Mucosa of stomach (tissue), 1 donor: ENCODE results near the gene DPP10.

Experiments used
- H3K27me3 ChIP-seq: one replicate; pipeline ENCODE4 v1.7.0; 2013; ENCODE audit warnings: mild to moderate bottlenecking, low read length; ENCODE audit not compliant: control insufficient read depth, insufficient read depth
- H3K36me3 ChIP-seq: one replicate; pipeline ENCODE4 v1.7.0; 2013; ENCODE audit warnings: low read length; ENCODE audit not compliant: control insufficient read depth, insufficient read depth
- H3K4me1 ChIP-seq: one replicate; pipeline ENCODE4 v1.7.0; 2013; ENCODE audit warnings: mild to moderate bottlenecking, low read length; ENCODE audit not compliant: control insufficient read depth, insufficient read depth
- H3K4me3 ChIP-seq: one replicate; pipeline ENCODE4 v1.7.0; 2013; ENCODE audit warnings: low read length
- H3K9ac ChIP-seq: one replicate; pipeline ENCODE4 v1.7.0; 2013; ENCODE audit warnings: mild to moderate bottlenecking, low read length, moderate library complexity
- H3K9me3 ChIP-seq: one replicate; pipeline ENCODE4 v1.7.0; 2013; ENCODE audit warnings: mild to moderate bottlenecking, low read length, moderate library complexity; ENCODE audit not compliant: control insufficient read depth
- donor health status: Pancreatic carcinoma.

The DPP10 gene

DNA sequence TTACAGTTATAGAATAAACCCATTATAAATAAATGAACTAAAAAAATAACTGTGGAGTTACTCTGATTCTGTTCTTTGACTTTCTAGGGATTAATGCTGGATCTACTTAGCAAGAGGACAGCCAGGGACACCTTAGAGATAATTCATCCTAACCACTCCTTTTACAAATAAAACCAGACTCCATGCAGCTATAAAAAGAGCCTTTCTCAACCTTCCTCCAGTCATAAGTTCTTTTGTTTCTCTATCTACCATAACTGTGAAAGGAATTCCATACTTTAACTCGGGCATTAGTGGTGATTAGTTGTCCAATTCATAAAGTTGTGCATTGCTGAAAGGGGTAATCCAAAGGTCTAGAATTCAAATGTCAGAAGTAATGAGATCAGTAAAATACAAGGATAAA is 682.4 kb downstream of the DPP10 start:
- no peak overlapping the region for H3K9ac ChIP-seq
- H3K27me3 ChIP-seq = no peaks in the 10 kb centered on the region
- no peak overlapping the region for H3K4me3 ChIP-seq
- no peaks in the 10 kb centered on the region for H3K36me3 ChIP-seq
- no peaks in the 10 kb centered on the region for H3K4me1 ChIP-seq
- H3K9me3 ChIP-seq = no peaks in the 10 kb centered on the region

DNA sequence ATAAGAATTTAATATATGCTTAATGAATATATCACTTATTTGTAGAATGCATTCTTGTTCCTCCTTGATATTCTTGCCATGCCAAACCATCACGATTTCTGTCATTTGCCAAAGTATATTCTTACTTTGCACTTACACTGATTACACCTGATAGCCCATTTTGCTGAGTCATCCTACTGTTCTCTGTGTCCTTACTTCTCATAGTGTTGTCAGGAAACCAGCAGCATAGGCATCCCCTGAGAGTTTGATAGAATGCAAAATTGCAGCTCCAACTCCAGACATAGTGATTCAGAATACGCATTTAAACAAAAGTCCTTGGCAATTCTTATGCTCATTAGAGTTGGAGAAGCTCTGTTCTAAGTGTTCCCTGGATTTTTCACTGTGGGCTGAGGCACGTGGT is 687.1 kb downstream of the DPP10 start:
- Histone ChIP-seq H3K4me1 (no peaks in the 10 kb centered on the region), H3K4me3 (no peak overlapping the region), H3K9me3 (no peaks in the 10 kb centered on the region), H3K27me3 (no peaks in the 10 kb centered on the region), H3K9ac (no peak overlapping the region), H3K36me3 (no peaks in the 10 kb centered on the region)

DNA sequence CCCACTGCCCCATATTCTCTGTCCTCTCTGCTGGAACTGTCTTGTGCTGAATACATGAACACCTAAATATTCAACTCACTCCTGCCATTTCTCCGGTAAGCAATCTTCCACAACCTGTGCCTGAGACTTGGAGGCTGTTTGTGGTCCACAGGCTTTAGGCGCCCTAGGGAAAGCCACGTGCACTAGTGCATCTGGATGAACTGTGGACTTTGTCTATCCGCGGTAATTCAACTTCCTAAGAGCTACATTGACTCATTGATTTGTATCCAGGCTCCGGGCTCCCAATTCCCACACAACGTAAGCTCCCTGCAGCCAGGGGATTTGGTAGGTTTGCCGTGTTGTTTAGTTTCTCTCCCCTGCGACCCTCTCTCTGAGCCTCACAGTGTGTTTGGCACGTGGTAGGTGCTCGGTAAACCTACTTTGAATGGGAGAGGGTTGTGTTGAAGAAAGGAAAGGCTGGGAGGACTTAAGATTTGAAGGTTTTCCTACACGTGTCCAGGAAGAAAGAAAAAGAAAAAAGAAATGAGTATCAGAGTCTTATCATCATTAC is 718.2 kb downstream of the DPP10 start:
- Histone ChIP-seq H3K27me3 (peaks cover 27% of the 10 kb centered on the region), H3K36me3 (no peaks in the 10 kb centered on the region), H3K4me3 (no peak overlapping the region), H3K9me3 (no peaks in the 10 kb centered on the region), H3K9ac (no peak overlapping the region), H3K4me1 (no peaks in the 10 kb centered on the region)

DNA sequence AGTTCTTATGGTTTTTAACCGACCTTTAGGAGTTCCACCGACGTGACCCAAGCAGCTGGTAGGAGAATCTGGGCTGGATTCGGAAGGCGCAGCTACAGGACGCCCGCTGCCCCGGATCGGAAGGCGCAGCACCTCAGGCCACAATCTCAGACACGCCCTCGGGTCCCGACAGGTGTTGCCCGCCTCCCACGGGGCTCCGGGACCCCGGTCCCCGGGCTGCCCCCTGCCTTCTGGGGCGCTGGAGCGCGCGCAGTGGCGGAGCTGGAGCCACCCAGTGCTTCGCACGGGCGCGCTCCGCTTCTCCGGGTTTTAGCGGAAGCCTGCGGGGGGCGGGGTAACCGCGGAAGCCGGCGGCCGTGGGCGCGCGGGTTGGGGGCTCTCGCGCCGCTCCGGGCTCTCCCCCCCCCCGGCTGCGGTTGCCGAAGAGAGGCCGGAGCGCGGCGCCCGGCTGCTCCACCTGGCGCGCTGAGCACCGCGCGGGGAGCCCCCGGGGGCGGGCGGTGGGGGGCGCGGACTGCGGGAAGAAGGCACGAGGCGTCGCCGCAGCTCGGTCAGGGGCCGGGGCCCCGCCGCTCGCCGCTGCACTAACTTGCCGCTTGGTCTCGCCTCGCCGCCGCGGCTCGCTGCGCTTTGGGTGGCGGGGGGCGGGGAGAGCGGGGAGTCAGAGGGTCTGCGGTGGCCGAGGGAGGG is 718.8 kb downstream of the DPP10 start:
- Histone ChIP-seq H3K9me3 (no peaks in the 10 kb centered on the region), H3K9ac (no peak overlapping the region), H3K36me3 (no peaks in the 10 kb centered on the region), H3K27me3 (peaks cover 27% of the 10 kb centered on the region), H3K4me1 (no peaks in the 10 kb centered on the region), H3K4me3 (no peak overlapping the region)

DNA sequence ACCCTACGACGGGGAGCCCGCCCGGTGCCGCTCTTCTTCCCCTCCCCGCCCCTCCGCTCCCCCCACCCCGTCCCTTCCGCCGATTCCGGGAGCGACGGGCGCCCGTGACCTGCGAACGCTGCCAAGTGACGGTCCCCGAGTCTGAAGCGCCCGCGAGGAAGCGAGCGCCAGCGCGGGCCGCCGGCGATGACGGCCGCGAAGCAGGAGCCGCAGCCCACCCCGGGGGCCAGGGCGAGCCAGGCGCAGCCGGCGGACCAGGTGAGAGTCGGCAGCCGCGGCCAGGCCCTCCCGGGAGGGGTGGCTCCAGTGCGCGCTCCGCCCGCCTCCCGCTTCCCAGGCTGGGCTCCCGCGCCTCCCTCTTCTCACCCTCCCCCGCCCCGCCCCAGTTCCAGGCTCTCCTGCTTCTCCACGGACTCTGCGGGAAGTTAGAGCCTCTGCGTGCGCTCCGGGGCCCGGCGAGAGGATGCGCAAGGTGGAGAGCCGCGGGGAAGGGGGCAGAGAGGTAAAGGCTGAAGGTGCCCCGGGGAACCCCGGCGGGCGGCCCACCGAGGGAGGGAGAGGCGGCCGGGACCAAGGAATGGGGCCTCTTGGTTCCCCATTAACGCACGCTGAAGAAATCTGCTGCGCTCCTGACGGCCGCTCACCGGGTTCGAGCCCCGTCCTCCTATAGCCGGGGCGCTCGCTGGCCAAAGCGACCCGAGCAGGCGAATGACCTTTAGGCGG is 719.5 kb downstream of the DPP10 start:
- H3K27me3 ChIP-seq = peaks cover 27% of the 10 kb centered on the region
- H3K9ac ChIP-seq = no peak overlapping the region
- H3K9me3 ChIP-seq = no peaks in the 10 kb centered on the region
- H3K4me3 ChIP-seq = no peak overlapping the region
- no peaks in the 10 kb centered on the region for H3K4me1 ChIP-seq
- no peaks in the 10 kb centered on the region for H3K36me3 ChIP-seq

DNA sequence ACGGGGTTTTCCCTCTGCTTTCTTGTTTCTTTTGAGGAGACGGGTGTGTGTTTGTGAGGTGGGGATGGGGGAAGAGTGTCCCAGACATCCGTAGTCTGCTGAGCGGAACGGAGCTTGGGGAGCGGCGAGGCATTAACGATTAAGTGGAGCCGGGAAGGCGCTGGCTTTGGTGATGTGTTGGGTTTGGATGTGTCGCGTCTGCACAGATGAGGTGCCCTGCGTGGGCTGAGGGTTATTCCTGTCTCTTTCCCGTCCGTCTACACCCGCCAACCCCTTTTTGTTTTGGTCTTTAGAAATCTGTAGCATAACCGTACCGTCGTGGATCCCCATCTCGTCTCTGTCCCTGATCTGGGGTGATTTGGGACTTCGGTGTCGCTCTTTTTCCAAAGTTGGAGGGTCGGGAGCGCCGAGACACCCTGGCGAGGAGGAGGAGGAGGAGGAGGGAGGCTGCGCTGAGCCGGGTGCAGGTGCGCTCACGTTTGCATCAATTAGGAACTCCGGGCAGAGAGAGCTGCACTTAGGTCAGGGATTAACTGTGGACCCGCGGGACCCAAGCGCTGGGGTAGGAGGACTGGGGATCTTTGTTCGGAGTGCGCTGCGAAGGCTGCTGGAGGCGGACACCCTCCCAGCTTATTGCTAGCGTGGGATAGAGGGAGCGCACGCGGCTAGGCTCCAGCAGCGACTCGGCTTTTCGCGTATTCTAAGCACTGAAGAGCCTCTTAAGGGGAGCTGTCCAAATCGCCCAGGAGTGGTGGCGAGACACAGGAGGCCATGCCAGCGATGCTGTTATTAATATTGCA is 720.3 kb downstream of the DPP10 start:
- Histone ChIP-seq H3K9ac (no peak overlapping the region), H3K9me3 (no peaks in the 10 kb centered on the region), H3K4me3 (no peak overlapping the region), H3K27me3 (peaks cover 27% of the 10 kb centered on the region), H3K36me3 (no peaks in the 10 kb centered on the region), H3K4me1 (no peaks in the 10 kb centered on the region)

DNA sequence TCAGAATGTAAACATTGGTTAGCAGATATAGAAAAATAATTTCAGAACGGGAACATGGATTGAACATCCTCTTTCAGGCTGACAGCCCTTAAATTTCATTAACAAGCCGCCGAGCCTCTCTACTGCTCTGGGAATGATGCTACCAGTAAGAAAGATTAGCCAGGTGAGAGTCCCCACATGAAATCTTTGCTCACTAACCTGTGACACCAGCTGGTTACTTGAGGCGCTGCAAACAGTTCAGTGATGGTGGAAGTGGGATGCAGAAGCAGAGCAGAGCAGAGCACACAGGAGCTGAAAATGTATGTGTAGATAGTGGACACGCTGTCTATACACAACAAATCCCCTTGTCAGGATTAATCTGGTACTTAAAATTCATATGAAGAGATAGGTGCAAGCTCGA is 721.1 kb downstream of the DPP10 start:
- Histone ChIP-seq H3K27me3 (peaks cover 27% of the 10 kb centered on the region), H3K4me1 (no peaks in the 10 kb centered on the region), H3K9ac (no peak overlapping the region), H3K9me3 (no peaks in the 10 kb centered on the region), H3K4me3 (no peak overlapping the region), H3K36me3 (no peaks in the 10 kb centered on the region)

DNA sequence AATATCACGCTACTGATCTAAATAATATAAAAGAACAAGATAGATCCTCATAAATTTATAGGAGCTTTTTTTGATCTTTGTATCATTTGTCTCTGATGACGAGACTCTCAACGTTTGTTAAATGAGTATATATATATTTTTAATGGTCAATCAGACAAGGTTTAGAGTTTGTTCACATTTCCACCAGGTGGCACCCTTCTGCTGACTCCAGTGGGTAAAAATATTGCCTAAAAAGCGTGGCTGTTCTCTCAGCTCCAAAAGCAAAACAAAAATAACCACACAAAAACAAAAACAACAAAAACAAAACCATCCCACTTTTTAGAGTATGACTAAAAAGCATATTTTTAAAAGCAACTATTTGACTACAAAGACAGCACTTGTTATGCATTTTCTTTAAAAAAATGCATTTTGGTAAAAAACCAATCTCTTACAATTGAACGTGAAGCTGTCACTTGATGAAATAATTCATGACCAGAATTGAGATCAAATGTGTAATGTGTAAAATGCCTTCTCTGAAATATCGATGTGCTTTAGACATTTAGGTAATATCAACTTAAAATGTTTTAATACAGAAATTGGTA is 723.2 kb downstream of the DPP10 start:
- Histone ChIP-seq H3K9me3 (no peaks in the 10 kb centered on the region), H3K36me3 (no peaks in the 10 kb centered on the region), H3K4me1 (no peaks in the 10 kb centered on the region), H3K27me3 (peaks cover 23% of the 10 kb centered on the region), H3K9ac (no peak overlapping the region), H3K4me3 (no peak overlapping the region)

DNA sequence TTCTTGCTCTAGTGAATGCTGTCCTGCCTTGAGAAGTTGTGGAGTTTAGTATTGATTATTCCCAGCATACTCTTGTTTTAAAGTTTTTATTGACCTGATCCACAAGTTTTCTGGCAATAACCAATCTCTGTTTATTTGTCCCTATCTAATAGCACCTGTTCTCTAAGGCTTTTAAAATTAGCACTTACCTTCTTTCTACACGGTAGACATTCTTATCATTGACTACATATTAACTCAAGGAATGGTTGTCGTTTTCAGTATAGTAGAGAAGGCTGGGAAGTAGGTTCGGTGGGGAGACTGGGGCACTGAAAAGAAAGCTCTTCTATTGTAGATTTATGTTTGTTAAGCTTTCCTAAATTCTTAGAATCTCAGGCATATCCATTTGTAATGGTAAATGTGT is 726.0 kb downstream of the DPP10 start:
- Histone ChIP-seq H3K27me3 (peaks cover 5% of the 10 kb centered on the region), H3K9ac (no peak overlapping the region), H3K4me1 (no peaks in the 10 kb centered on the region), H3K36me3 (no peaks in the 10 kb centered on the region), H3K9me3 (no peaks in the 10 kb centered on the region), H3K4me3 (no peak overlapping the region)

DNA sequence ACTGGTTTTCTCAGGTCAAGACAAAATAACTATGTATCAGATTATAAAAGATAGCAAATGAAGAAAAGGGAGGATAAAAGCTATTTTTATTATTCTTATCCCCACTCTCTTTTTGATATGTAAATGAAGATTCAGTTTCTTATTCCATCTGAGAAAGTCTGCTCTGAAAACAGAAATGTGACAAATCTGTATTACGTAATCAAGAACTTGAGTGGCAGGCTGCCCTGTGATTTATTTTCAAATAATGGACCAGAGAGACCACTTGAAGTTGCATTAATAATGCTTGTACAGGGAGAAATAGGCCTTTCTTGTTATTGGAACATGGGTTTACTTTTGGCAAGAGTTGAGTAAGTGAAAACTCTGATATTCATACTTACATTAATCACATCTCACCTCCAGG is 727.4 kb downstream of the DPP10 start:
- no peak overlapping the region for H3K4me3 ChIP-seq
- H3K36me3 ChIP-seq = no peaks in the 10 kb centered on the region
- no peak overlapping the region for H3K9ac ChIP-seq
- no peaks in the 10 kb centered on the region for H3K4me1 ChIP-seq
- H3K9me3 ChIP-seq = no peaks in the 10 kb centered on the region
- no peaks in the 10 kb centered on the region for H3K27me3 ChIP-seq

DNA sequence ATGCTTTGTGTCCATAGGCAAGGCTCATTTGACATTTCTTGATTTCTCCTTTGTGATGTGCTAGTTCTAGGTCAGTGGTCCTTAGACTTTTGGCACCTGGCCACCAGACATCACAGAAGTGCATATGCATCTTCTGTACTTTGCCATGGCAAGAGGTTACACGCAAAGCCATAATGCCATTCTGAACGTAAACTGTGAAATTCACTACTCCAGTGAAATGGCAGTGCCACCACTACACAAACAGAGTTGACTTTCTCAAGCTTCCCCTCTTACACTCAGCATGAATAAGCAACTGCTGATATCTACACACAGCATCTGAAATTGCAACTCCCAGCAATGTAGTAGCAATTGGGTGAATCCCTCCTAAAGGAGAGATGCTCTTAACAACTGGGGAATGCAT is 729.3 kb downstream of the DPP10 start:
- H3K4me3 ChIP-seq = no peak overlapping the region
- H3K9me3 ChIP-seq = no peaks in the 10 kb centered on the region
- no peaks in the 10 kb centered on the region for H3K27me3 ChIP-seq
- no peaks in the 10 kb centered on the region for H3K4me1 ChIP-seq
- no peak overlapping the region for H3K9ac ChIP-seq
- H3K36me3 ChIP-seq = no peaks in the 10 kb centered on the region

DNA sequence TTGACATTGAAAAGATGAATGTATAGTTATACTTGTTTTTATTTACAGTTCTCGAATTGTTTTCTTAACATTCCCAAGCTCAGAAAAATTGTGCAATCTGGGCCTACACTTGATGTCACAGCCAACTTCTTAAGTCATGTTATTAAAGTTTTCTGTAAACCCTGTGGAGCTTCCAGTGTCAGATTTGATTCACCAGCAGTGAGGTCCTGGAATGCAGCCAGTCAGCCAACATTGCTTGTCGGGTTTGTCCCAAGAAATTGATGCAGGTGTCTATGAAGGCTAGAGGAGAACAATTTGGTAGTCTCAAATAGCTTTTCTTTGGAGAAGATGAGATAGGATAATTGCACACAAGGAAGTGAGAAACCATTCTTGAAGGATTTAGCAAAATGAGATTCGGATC is 732.2 kb downstream of the DPP10 start:
- no peak overlapping the region for H3K9ac ChIP-seq
- no peaks in the 10 kb centered on the region for H3K4me1 ChIP-seq
- no peak overlapping the region for H3K4me3 ChIP-seq
- no peaks in the 10 kb centered on the region for H3K36me3 ChIP-seq
- H3K27me3 ChIP-seq = no peaks in the 10 kb centered on the region
- H3K9me3 ChIP-seq = no peaks in the 10 kb centered on the region
